Upper lobe of left lung (tissue), 6 donors: ENCODE results near the gene TRPM5. TPM values are rescaled to one million over a fixed set of nuclear protein-coding genes. Genes with fewer than 3 reads are reported as not detected.
A peak's percentile ranks its signal among the peaks of the same experiment; 100 is the strongest.

Source experiments
- ATAC-seq, 2 donors: fragments of 200-7000 bp; cut with Tn5 transposase; one replicate each; pipeline ENCODE4 v1.9.1; 2022; ENCODE audit warnings: mild to moderate bottlenecking in 2 of 2, moderate library complexity in 2 of 2; ENCODE audit not compliant: low FRiP score in 2 of 2
- DNase-seq, 2 donors: peaks; one replicate each; pipeline ENCODE4 v3.0.0-alpha.2; 2019 to 2020
- H3K27ac ChIP-seq, 4 donors: fragments of 200-600 bp; sonication (generic); one replicate each; pipeline ENCODE4 v1.5.1; 2016 to 2019
- H3K27me3 ChIP-seq, 4 donors: fragments of 200-600 bp; sonication (generic); one replicate each; pipeline ENCODE4 v1.5.1; 2017 to 2019
- H3K36me3 ChIP-seq, 4 donors: fragments of 200-600 bp; sonication (generic); one replicate each; pipeline ENCODE4 v1.5.1; 2016 to 2019
- H3K4me1 ChIP-seq, 4 donors: fragments of 200-600 bp; sonication (generic); one replicate each; pipeline ENCODE4 v1.5.1; 2018 to 2019
- H3K4me3 ChIP-seq, 4 donors: fragments of 200-600 bp; sonication (generic); one replicate each; pipeline ENCODE4 v1.5.1; 2017 to 2019; ENCODE audit warnings: mild to moderate bottlenecking in 2 of 4, moderate library complexity in 1 of 4
- H3K9me3 ChIP-seq, 4 donors: fragments of 200-600 bp; sonication (generic); one replicate each; pipeline ENCODE4 v1.5.1; 2018 to 2019
- CTCF ChIP-seq, 6 experiments: fragments of 450-650 bp in 4 of 6; fragments of 200-600 bp in 2 of 6; sonication (generic) in 2 of 6; IDR thresholded peaks; one replicate each; pipeline ENCODE4 v1.5.1; 2016 to 2019; ENCODE audit warnings: antibody characterized with exemption in 6 of 6
- EP300 ChIP-seq, 4 donors: sonication (generic); formaldehyde crosslinking; IDR thresholded peaks; one replicate each; pipeline ENCODE4 v1.5.1; 2017; ENCODE audit warnings: antibody characterized with exemption in 4 of 4, control low read depth in 2 of 4
- POLR2A ChIP-seq, 4 donors: fragments of 450-650 bp; IDR thresholded peaks; one replicate each; pipeline ENCODE4 v1.5.1; 2016 to 2017; ENCODE audit warnings: antibody characterized with exemption in 4 of 4, mild to moderate bottlenecking in 2 of 4
- POLR2AphosphoS5 ChIP-seq, 2 donors: sonication (generic); formaldehyde crosslinking; IDR thresholded peaks; one replicate each; pipeline ENCODE4 v1.5.1; 2017; ENCODE audit warnings: antibody characterized with exemption in 2 of 2
- WGBS, 2 donors: methylation state at CpG; one replicate each; pipeline ENCODE4 v1.1.5; 2017 to 2018; 5-methylcytosine and 5-hydroxymethylcytosine counted together
- total RNA-seq, 6 donors: library from RNA; depleted of rRNA in 4 of 6; stranded (reverse); fragments of >200 nt in 4 of 6; gene quantifications; one replicate each; pipeline versions ENCODE4 v1.1.0 to v1.2.1, GENCODE V29; 2016 to 2021
- donor health status: DM: no; HTN: no; CAD: no; lungs with moderate emphysema.
- donor health status: DM: no; HTN: yes; CAD: no; lungs with severe emphysema.

Gene TRPM5
- total RNA-seq, 6 donors from 2014 or later: not detected

- no peak for ATAC-seq
- peaks cover 25 to 46% (median 31%) of the 10 kb centered on the region in 4 donors for H3K4me1 ChIP-seq
- no peaks in the 10 kb centered on the region for H3K36me3 ChIP-seq
Observed at GRCh38 chr11:2443406-2443805, 908 bp downstream of the TRPM5 start.

GRCh38 chr11:2442589-2442988 lies 1.7 kb downstream of the TRPM5 start:
- no peak for DNase-seq
- ATAC-seq: no peak

More at GRCh38 chr11:2443406-2443805, 908 bp downstream of the TRPM5 start:
- H3K27ac ChIP-seq: no peak overlapping the region
- no peak for TF ChIP-seq CTCF (IDR thresholded peaks at IDR 0.05)
- H3K27me3 ChIP-seq: no peaks in the 10 kb centered on the region
- no peaks in the 10 kb centered on the region for H3K9me3 ChIP-seq
- H3K4me3 ChIP-seq: no peak overlapping the region
- WGBS, 2 donors: 68 to 72% methylated on average over 7 to 11 of the region's 11 CpGs
- no peak for DNase-seq

GRCh38 chr11:2441171-2441570 lies 3.1 kb downstream of the TRPM5 start:
- Histone ChIP-seq H3K4me3 (no peak overlapping the region), H3K36me3 (no peaks in the 10 kb centered on the region), H3K4me1 (peaks cover 4 to 24% (median 11%) of the 10 kb centered on the region in 4 donors), H3K27ac (no peak overlapping the region), H3K27me3 (no peaks in the 10 kb centered on the region), H3K9me3 (no peaks in the 10 kb centered on the region)
- no peak for TF ChIP-seq POLR2A (IDR thresholded peaks at IDR 0.05)
- TF ChIP-seq EP300 (IDR thresholded peaks at IDR 0.05): no peak
- TF ChIP-seq CTCF (IDR thresholded peaks at IDR 0.05): no peak
- TF ChIP-seq POLR2AphosphoS5 (IDR thresholded peaks at IDR 0.05): no peak
- no peak for DNase-seq
- no peak for ATAC-seq
- 72 to 77% methylated on average over 4 of the region's 4 CpGs for WGBS, 2 donors

More at GRCh38 chr11:2442589-2442988, 1.7 kb downstream of the TRPM5 start:
- TF ChIP-seq CTCF (IDR thresholded peaks at IDR 0.05) (no peak), POLR2A (IDR thresholded peaks at IDR 0.05) (no peak), POLR2AphosphoS5 (IDR thresholded peaks at IDR 0.05) (no peak), EP300 (IDR thresholded peaks at IDR 0.05) (no peak)
- no peak overlapping the region for H3K27ac ChIP-seq
- H3K4me1 ChIP-seq: peaks cover 18 to 38% (median 25%) of the 10 kb centered on the region in 4 donors
- H3K4me3 ChIP-seq: no peak overlapping the region
- H3K9me3 ChIP-seq: no peaks in the 10 kb centered on the region
- 87 to 94% methylated on average over 2 of the region's 2 CpGs for WGBS, 2 donors
- no peaks in the 10 kb centered on the region for H3K27me3 ChIP-seq
- no peaks in the 10 kb centered on the region for H3K36me3 ChIP-seq

GRCh38 chr11:2440646-2441045 lies 3.7 kb downstream of the TRPM5 start:
- H3K27me3 ChIP-seq: no peaks in the 10 kb centered on the region
- H3K4me3 ChIP-seq: no peak overlapping the region
- H3K9me3 ChIP-seq: no peaks in the 10 kb centered on the region
- no peaks in the 10 kb centered on the region for H3K36me3 ChIP-seq
- ATAC-seq: peak; percentile 3 to 16
- WGBS, 2 donors: 72 to 83% methylated on average over 7 to 8 of the region's 8 CpGs
- no peak for DNase-seq
- H3K27ac ChIP-seq: no peak overlapping the region
- peaks cover 0 to 19% (median 6%) of the 10 kb centered on the region in 4 donors for H3K4me1 ChIP-seq
- no peak for TF ChIP-seq EP300 (IDR thresholded peaks at IDR 0.05)
- no peak for TF ChIP-seq CTCF (IDR thresholded peaks at IDR 0.05)
- no peak for TF ChIP-seq POLR2AphosphoS5 (IDR thresholded peaks at IDR 0.05)
- TF ChIP-seq POLR2A (IDR thresholded peaks at IDR 0.05): no peak

GRCh38 chr11:2439820-2440219 lies 4.5 kb downstream of the TRPM5 start:
- H3K4me1 ChIP-seq: peaks cover 0 to 14% (median 3%) of the 10 kb centered on the region in 4 donors

More at GRCh38 chr11:2439820-2440219, 4.5 kb downstream of the TRPM5 start:
- H3K9me3 ChIP-seq: no peaks in the 10 kb centered on the region
- no peaks in the 10 kb centered on the region for H3K36me3 ChIP-seq
- no peak for ATAC-seq
- no peak for DNase-seq
- TF ChIP-seq CTCF (IDR thresholded peaks at IDR 0.05): no peak
- no peaks in the 10 kb centered on the region for H3K27me3 ChIP-seq
- H3K4me3 ChIP-seq: no peak overlapping the region
- WGBS, 2 donors: 96 to 97% methylated on average over 3 of the region's 3 CpGs
- no peak overlapping the region for H3K27ac ChIP-seq
